Activated naive CD8-positive, alpha-beta T cell treated with anti-CD3 and anti-CD28 coated beads, Interleukin-2, amount 50 U/mL, for 24 hours (primary cell): ENCODE data around the gene TBC1D5.
"Not testable (repeated sequence)": the region's sequence is repeated elsewhere in the genome, so short reads cannot be mapped to it uniquely, and the experiment has no call there.

Source experiments
- ATAC-seq: fragments of 150-1000 bp; cut with Tn5 transposase; one replicate; pipeline ENCODE4 v1.10.0; 2021
- DNase-seq: peaks from one replicate; pipeline ENCODE4 v3.0.0; 2021
- H3K27ac Mint-ChIP-seq: one replicate; pipeline ENCODE4 v1.8.0; 2021; ENCODE audit warnings: mild to moderate bottlenecking, mixed read lengths
- H3K27me3 Mint-ChIP-seq: one replicate; pipeline ENCODE4 v1.8.0; 2021; ENCODE audit warnings: mixed read lengths
- H3K36me3 Mint-ChIP-seq: one replicate; pipeline ENCODE4 v1.8.0; 2021; ENCODE audit warnings: low read depth, mixed read lengths
- H3K4me1 Mint-ChIP-seq: one replicate; pipeline ENCODE4 v1.8.0; 2021; ENCODE audit warnings: mixed read lengths
- H3K4me3 Mint-ChIP-seq: one replicate; pipeline ENCODE4 v1.8.0; 2021; ENCODE audit warnings: mild to moderate bottlenecking, moderate library complexity, mixed read lengths
- H3K9me3 Mint-ChIP-seq: one replicate; pipeline ENCODE4 v1.8.0; 2021; ENCODE audit warnings: mixed read lengths

Gene TBC1D5

GRCh38 chr3:17515445-17516234, 226.8 kb downstream of the TBC1D5 start:
- Mint-ChIP-seq H3K36me3 (peaks cover 4% of the 10 kb centered on the region), H3K4me3 (no peak overlapping the region), H3K4me1 (peaks cover 2% of the 10 kb centered on the region), H3K27me3 (no peaks in the 10 kb centered on the region), H3K9me3 (no peaks in the 10 kb centered on the region), H3K27ac (no peak overlapping the region)
- ATAC-seq (no peak), DNase-seq (no peak)

- Mint-ChIP-seq H3K4me3 (no peak overlapping the region), H3K36me3 (peaks cover 2% of the 10 kb centered on the region), H3K27ac (no peak overlapping the region), H3K4me1 (peaks cover 2% of the 10 kb centered on the region), H3K9me3 (no peaks in the 10 kb centered on the region), H3K27me3 (no peaks in the 10 kb centered on the region)
- DNase-seq (no peak), ATAC-seq (no peak)
Observed at GRCh38 chr3:17514597-17514996, 227.8 kb downstream of the TBC1D5 start.

- no peak overlapping the region for H3K27ac Mint-ChIP-seq
Observed at GRCh38 chr3:17510265-17510664, 232.2 kb downstream of the TBC1D5 start.

GRCh38 chr3:17508180-17508752, 234.2 kb downstream of the TBC1D5 start:
- Mint-ChIP-seq H3K27me3 (no peaks in the 10 kb centered on the region), H3K27ac (no peak overlapping the region), H3K4me1 (no peaks in the 10 kb centered on the region), H3K9me3 (no peaks in the 10 kb centered on the region), H3K4me3 (no peak overlapping the region), H3K36me3 (peaks cover 12% of the 10 kb centered on the region)
- ATAC-seq: no peak
- no peak for DNase-seq

More at GRCh38 chr3:17510265-17510664, 232.2 kb downstream of the TBC1D5 start:
- H3K27me3 Mint-ChIP-seq: no peaks in the 10 kb centered on the region
- ATAC-seq (no peak), DNase-seq (no peak)
- no peaks in the 10 kb centered on the region for H3K9me3 Mint-ChIP-seq
- peaks cover 5% of the 10 kb centered on the region for H3K36me3 Mint-ChIP-seq
- H3K4me1 Mint-ChIP-seq: peaks cover 2% of the 10 kb centered on the region
- H3K4me3 Mint-ChIP-seq: no peak overlapping the region

GRCh38 chr3:17507480-17507879, 235.0 kb downstream of the TBC1D5 start:
- Mint-ChIP-seq H3K4me3 (no peak overlapping the region), H3K9me3 (no peaks in the 10 kb centered on the region), H3K36me3 (peaks cover 12% of the 10 kb centered on the region), H3K27ac (no peak overlapping the region), H3K27me3 (no peaks in the 10 kb centered on the region), H3K4me1 (no peaks in the 10 kb centered on the region)
- DNase-seq (no peak), ATAC-seq (no peak)

GRCh38 chr3:17505856-17506255, 236.6 kb downstream of the TBC1D5 start:
- H3K4me1 Mint-ChIP-seq: no peaks in the 10 kb centered on the region
- no peaks in the 10 kb centered on the region for H3K27me3 Mint-ChIP-seq
- no peak for ATAC-seq
- DNase-seq: no peak
- H3K36me3 Mint-ChIP-seq: peaks cover 12% of the 10 kb centered on the region
- no peaks in the 10 kb centered on the region for H3K9me3 Mint-ChIP-seq
- H3K27ac Mint-ChIP-seq: no peak overlapping the region
- no peak overlapping the region for H3K4me3 Mint-ChIP-seq

GRCh38 chr3:17501745-17502144, 240.7 kb downstream of the TBC1D5 start:
- DNase-seq (no peak), ATAC-seq (no peak)
- Mint-ChIP-seq H3K27me3 (no peaks in the 10 kb centered on the region), H3K27ac (no peak overlapping the region), H3K36me3 (peaks cover 10% of the 10 kb centered on the region), H3K4me1 (no peaks in the 10 kb centered on the region), H3K4me3 (no peak overlapping the region), H3K9me3 (no peaks in the 10 kb centered on the region)

- H3K27ac Mint-ChIP-seq: no peak overlapping the region
- H3K36me3 Mint-ChIP-seq: peaks cover 7% of the 10 kb centered on the region
- no peak for DNase-seq
- no peak for ATAC-seq
- H3K4me3 Mint-ChIP-seq: no peak overlapping the region
- no peaks in the 10 kb centered on the region for H3K27me3 Mint-ChIP-seq
- no peaks in the 10 kb centered on the region for H3K9me3 Mint-ChIP-seq
- no peaks in the 10 kb centered on the region for H3K4me1 Mint-ChIP-seq
Observed at GRCh38 chr3:17500618-17501017, 241.8 kb downstream of the TBC1D5 start.

GRCh38 chr3:17494117-17494809, 248.2 kb downstream of the TBC1D5 start:
- DNase-seq: no peak

GRCh38 chr3:17491601-17492000, 250.8 kb downstream of the TBC1D5 start:
- H3K36me3 Mint-ChIP-seq: peaks cover 27% of the 10 kb centered on the region
- peaks cover 43% of the 10 kb centered on the region for H3K9me3 Mint-ChIP-seq

More at GRCh38 chr3:17494117-17494809, 248.2 kb downstream of the TBC1D5 start:
- H3K36me3 Mint-ChIP-seq: peaks cover 20% of the 10 kb centered on the region
- H3K4me3 Mint-ChIP-seq: no peak overlapping the region
- no peaks in the 10 kb centered on the region for H3K4me1 Mint-ChIP-seq
- no peak for ATAC-seq
- H3K27ac Mint-ChIP-seq: no peak overlapping the region
- no peaks in the 10 kb centered on the region for H3K27me3 Mint-ChIP-seq
- peaks cover 30% of the 10 kb centered on the region for H3K9me3 Mint-ChIP-seq

GRCh38 chr3:17491190-17491589, 251.2 kb downstream of the TBC1D5 start:
- H3K9me3 Mint-ChIP-seq: peaks cover 43% of the 10 kb centered on the region
- H3K4me1 Mint-ChIP-seq, H3K4me3 Mint-ChIP-seq, H3K27ac Mint-ChIP-seq, DNase-seq, ATAC-seq, H3K27me3 Mint-ChIP-seq: not testable (repeated sequence)
- peaks cover 27% of the 10 kb centered on the region for H3K36me3 Mint-ChIP-seq

More at GRCh38 chr3:17491601-17492000, 250.8 kb downstream of the TBC1D5 start:
- no peak overlapping the region for H3K27ac Mint-ChIP-seq
- no peak for ATAC-seq
- no peak for DNase-seq
- H3K27me3 Mint-ChIP-seq: no peaks in the 10 kb centered on the region
- H3K4me1 Mint-ChIP-seq: no peaks in the 10 kb centered on the region
- no peak overlapping the region for H3K4me3 Mint-ChIP-seq

- ATAC-seq (no peak), DNase-seq (no peak)
- Mint-ChIP-seq H3K4me3 (no peak overlapping the region), H3K9me3 (peaks cover 43% of the 10 kb centered on the region), H3K27me3 (no peaks in the 10 kb centered on the region), H3K4me1 (no peaks in the 10 kb centered on the region), H3K27ac (no peak overlapping the region), H3K36me3 (peaks cover 27% of the 10 kb centered on the region)
Observed at GRCh38 chr3:17489139-17489538, 253.3 kb downstream of the TBC1D5 start.

- H3K4me1 Mint-ChIP-seq: no peaks in the 10 kb centered on the region
- DNase-seq: no peak
- no peak overlapping the region for H3K4me3 Mint-ChIP-seq
- no peak for ATAC-seq
- H3K36me3 Mint-ChIP-seq: peaks cover 10% of the 10 kb centered on the region
- H3K27ac Mint-ChIP-seq: no peak overlapping the region
- H3K9me3 Mint-ChIP-seq: no peaks in the 10 kb centered on the region
- no peaks in the 10 kb centered on the region for H3K27me3 Mint-ChIP-seq
Observed at GRCh38 chr3:17481116-17481515, 261.3 kb downstream of the TBC1D5 start.

GRCh38 chr3:17479681-17480405, 262.6 kb downstream of the TBC1D5 start:
- no peaks in the 10 kb centered on the region for H3K9me3 Mint-ChIP-seq
- no peak overlapping the region for H3K27ac Mint-ChIP-seq
- H3K27me3 Mint-ChIP-seq: no peaks in the 10 kb centered on the region
- DNase-seq (no peak), ATAC-seq (no peak)
- H3K4me1 Mint-ChIP-seq: no peaks in the 10 kb centered on the region
- peaks cover 10% of the 10 kb centered on the region for H3K36me3 Mint-ChIP-seq
- no peak overlapping the region for H3K4me3 Mint-ChIP-seq
